Ovary (tissue), 3 donors: ENCODE data around the gene CAP1.

Experiments used
- POLR2A ChIP-seq: fragments of 450-650 bp; IDR thresholded peaks from one replicate; pipeline ENCODE4 v1.6.1; 2017; ENCODE audit warnings: antibody characterized with exemption, mild to moderate bottlenecking, moderate library complexity
- TF ChIP-seq, protein P1 (sequence below), 3 donors: fragments of 450-650 bp in 2 of 3; fragments of 200-600 bp in 1 of 3; IDR thresholded peaks; one replicate each; pipeline versions ENCODE4 v1.5.1 to v1.8.0; 2016 to 2022; ENCODE audit warnings: antibody characterized with exemption in 3 of 3, mild to moderate bottlenecking in 1 of 3
- donor health status: DM: no; HTN: no; CAD: no.

DNA sequence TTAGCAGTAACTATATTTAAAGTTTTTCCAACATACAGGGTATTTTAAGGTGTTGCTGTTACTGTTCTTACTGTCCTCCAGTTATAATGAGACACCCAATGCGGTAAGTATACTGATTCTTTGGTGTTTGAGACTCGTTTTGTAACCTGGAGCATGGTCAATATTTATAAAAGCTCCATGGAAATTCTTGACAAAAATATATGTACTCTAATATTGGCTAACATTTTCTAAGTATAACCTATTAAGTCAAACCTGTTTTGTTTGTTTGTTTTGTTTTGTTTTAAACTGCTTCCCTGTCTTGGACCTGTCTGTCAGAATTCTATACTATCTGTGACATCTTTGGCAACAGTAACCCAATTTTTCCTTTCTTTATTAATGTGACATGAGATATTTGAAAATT is 15.9 kb upstream of the CAP1 start:
- TF ChIP-seq, protein P1, sequence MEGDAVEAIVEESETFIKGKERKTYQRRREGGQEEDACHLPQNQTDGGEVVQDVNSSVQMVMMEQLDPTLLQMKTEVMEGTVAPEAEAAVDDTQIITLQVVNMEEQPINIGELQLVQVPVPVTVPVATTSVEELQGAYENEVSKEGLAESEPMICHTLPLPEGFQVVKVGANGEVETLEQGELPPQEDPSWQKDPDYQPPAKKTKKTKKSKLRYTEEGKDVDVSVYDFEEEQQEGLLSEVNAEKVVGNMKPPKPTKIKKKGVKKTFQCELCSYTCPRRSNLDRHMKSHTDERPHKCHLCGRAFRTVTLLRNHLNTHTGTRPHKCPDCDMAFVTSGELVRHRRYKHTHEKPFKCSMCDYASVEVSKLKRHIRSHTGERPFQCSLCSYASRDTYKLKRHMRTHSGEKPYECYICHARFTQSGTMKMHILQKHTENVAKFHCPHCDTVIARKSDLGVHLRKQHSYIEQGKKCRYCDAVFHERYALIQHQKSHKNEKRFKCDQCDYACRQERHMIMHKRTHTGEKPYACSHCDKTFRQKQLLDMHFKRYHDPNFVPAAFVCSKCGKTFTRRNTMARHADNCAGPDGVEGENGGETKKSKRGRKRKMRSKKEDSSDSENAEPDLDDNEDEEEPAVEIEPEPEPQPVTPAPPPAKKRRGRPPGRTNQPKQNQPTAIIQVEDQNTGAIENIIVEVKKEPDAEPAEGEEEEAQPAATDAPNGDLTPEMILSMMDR (IDR thresholded peaks at IDR 0.05): no peak
- TF ChIP-seq POLR2A: no peak
